Epithelial cell of proximal tubule (primary cell): ENCODE data around the gene CDK19. TPM values are rescaled to one million over a fixed set of nuclear protein-coding genes. Genes with fewer than 3 reads are reported as not detected.

Experiments
- DNase-seq: peaks from one replicate; pipeline ENCODE4 v3.0.0-alpha.2; 2011; ENCODE audit warnings: low read depth
- H3K4me3 ChIP-seq: 2 replicates; pipeline ENCODE4 v1.5.1; 2011; ENCODE audit warnings: low read depth, mild to moderate bottlenecking, low read length
- CTCF ChIP-seq: conservative IDR thresholded peaks from 2 replicates; pipeline ENCODE4 v1.5.1; 2012; ENCODE audit warnings: low read depth, mild to moderate bottlenecking, low read length
- total RNA-seq: library from RNA; depleted of rRNA; stranded (reverse); fragments of >200 nt; gene quantifications from 2 replicates; pipeline ENCODE4 v1.2.3, GENCODE V29; 2015

The CDK19 gene
- total RNA-seq, 1 donor from 2014 or later: 6.3 TPM

GRCh38 chr6:110646951-110647910 lies 168.0 kb downstream of the CDK19 start:
- peak; percentile 45 for TF ChIP-seq CTCF
- no peak for DNase-seq
- H3K4me3 ChIP-seq: no peak overlapping the region

- TF ChIP-seq CTCF: no peak
- H3K4me3 ChIP-seq: no peak overlapping the region
- DNase-seq: no peak
Observed at GRCh38 chr6:110646419-110646698, 168.9 kb downstream of the CDK19 start.

GRCh38 chr6:110645685-110646418 lies 169.4 kb downstream of the CDK19 start:
- TF ChIP-seq CTCF: no peak
- H3K4me3 ChIP-seq: no peak overlapping the region
- no peak for DNase-seq

- DNase-seq: no peak
- H3K4me3 ChIP-seq: no peak overlapping the region
- no peak for TF ChIP-seq CTCF
Observed at GRCh38 chr6:110643175-110643574, 172.1 kb downstream of the CDK19 start.

- no peak for TF ChIP-seq CTCF
- no peak for DNase-seq
- no peak overlapping the region for H3K4me3 ChIP-seq
Observed at GRCh38 chr6:110642711-110643110, 172.6 kb downstream of the CDK19 start.

GRCh38 chr6:110636781-110637180 lies 178.5 kb downstream of the CDK19 start:
- no peak for DNase-seq
- no peak overlapping the region for H3K4me3 ChIP-seq
- TF ChIP-seq CTCF: no peak
